Ishikawa (cell line): Measurements from ENCODE around the gene COPA.

Source experiments
- CREB1 ChIP-seq: IDR thresholded peaks from 2 replicates; pipeline ENCODE4 v1.6.1; 2012; ENCODE audit warnings: low read depth
- EP300 ChIP-seq: IDR thresholded peaks from 2 replicates; pipeline ENCODE4 v1.6.1; 2012; ENCODE audit warnings: borderline replicate concordance
- FOXM1 ChIP-seq: IDR thresholded peaks from 2 replicates; pipeline ENCODE4 v1.6.1; 2012; ENCODE audit warnings: low read depth, borderline replicate concordance
- MAX ChIP-seq: IDR thresholded peaks from 2 replicates; pipeline ENCODE4 v1.6.1; 2012
- NFIC ChIP-seq: IDR thresholded peaks from 2 replicates; pipeline ENCODE4 v1.6.1; 2012
- RAD21 ChIP-seq: IDR thresholded peaks from 2 replicates; pipeline ENCODE4 v1.6.1; 2012; ENCODE audit warnings: low read depth
- REST ChIP-seq: IDR thresholded peaks from 2 replicates; pipeline ENCODE4 v1.6.1; 2012; ENCODE audit warnings: low read depth, mild to moderate bottlenecking
- TCF12 ChIP-seq: IDR thresholded peaks from 2 replicates; pipeline ENCODE4 v1.6.1; 2012; ENCODE audit warnings: low read depth

GRCh38 chr1:160251011-160251410 is 92.0 kb downstream of the COPA start:
- TF ChIP-seq MAX = no peak
- TF ChIP-seq CREB1 = no peak
- TF ChIP-seq EP300 = no peak
- no peak for TF ChIP-seq NFIC
- TF ChIP-seq REST = no peak
- TF ChIP-seq RAD21 = no peak
- TF ChIP-seq TCF12 = no peak
- no peak for TF ChIP-seq FOXM1
